Fibroblast of lung (primary cell): ENCODE data around the gene ZBTB37. TPM values are rescaled to one million over a fixed set of nuclear protein-coding genes. Genes with fewer than 3 reads are reported as not detected.

Source experiments
- DNase-seq, 2 donors: peaks; one replicate each; pipeline versions ENCODE4 v3.0.0 to v3.0.0-alpha.2; 2010; ENCODE audit warnings: low read depth in 2 of 2
- H2AFZ ChIP-seq: 2 replicates; pipeline ENCODE4 v1.5.1; 2012; ENCODE audit warnings: low read length, control low read depth, inconsistent platforms
- H3K27ac ChIP-seq: 2 replicates; pipeline ENCODE4 v1.5.1; 2011; ENCODE audit warnings: low read length, control low read depth; ENCODE audit not compliant: insufficient read depth
- H3K27me3 ChIP-seq: 2 replicates; pipeline ENCODE4 v1.5.1; 2011; ENCODE audit warnings: mild to moderate bottlenecking, low read length; ENCODE audit not compliant: control insufficient read depth, insufficient read depth
- H3K36me3 ChIP-seq: 2 replicates; pipeline ENCODE4 v1.5.1; 2011; ENCODE audit warnings: low read length; ENCODE audit not compliant: control insufficient read depth, insufficient read depth
- H3K4me1 ChIP-seq: 2 replicates; pipeline ENCODE4 v1.5.1; 2011; ENCODE audit warnings: low read length; ENCODE audit not compliant: control insufficient read depth, insufficient read depth; ENCODE audit errors: extremely low read depth
- H3K4me2 ChIP-seq: 2 replicates; pipeline ENCODE4 v1.5.1; 2011; ENCODE audit warnings: low read length, control low read depth; ENCODE audit not compliant: insufficient read depth; ENCODE audit errors: extremely low read depth
- H3K4me3 ChIP-seq, 4 experiments: fragments of 200-600 bp in 1 of 4; sonication (generic) in 1 of 4; replicated peaks in 1 of 4; 2 replicates each; pipeline ENCODE4 v1.5.1; 2011 to 2016; ENCODE audit warnings: low read length in 4 of 4, low read depth in 3 of 4, mild to moderate bottlenecking in 3 of 4, control low read depth in 2 of 4, inconsistent platforms in 1 of 4, mixed read lengths in 1 of 4; ENCODE audit not compliant: insufficient read depth in 1 of 4; ENCODE audit errors: control extremely low read depth in 1 of 4
- H3K79me2 ChIP-seq: 2 replicates; pipeline ENCODE4 v1.5.1; 2012; ENCODE audit warnings: mild to moderate bottlenecking, low read length, inconsistent platforms; ENCODE audit not compliant: control insufficient read depth, insufficient read depth
- H3K9ac ChIP-seq: 2 replicates; pipeline ENCODE4 v1.5.1; 2011; ENCODE audit warnings: mild to moderate bottlenecking, low read length, control low read depth; ENCODE audit not compliant: insufficient read depth
- H3K9me3 ChIP-seq: 2 replicates; pipeline ENCODE4 v1.5.1; 2012; ENCODE audit warnings: low read depth, low read length; ENCODE audit not compliant: control insufficient read depth, insufficient read depth
- H4K20me1 ChIP-seq: 2 replicates; pipeline ENCODE4 v1.5.1; 2011; ENCODE audit warnings: low read length; ENCODE audit not compliant: control insufficient read depth, insufficient read depth; ENCODE audit errors: extremely low read depth
- CTCF ChIP-seq, 2 donors: IDR thresholded peaks in 1 of 2; conservative IDR thresholded peaks in 1 of 2; 1 replicate in 1 of 2; 2 replicates in 1 of 2; pipeline ENCODE4 v1.5.1; 2011 to 2012; ENCODE audit warnings: low read length in 2 of 2, control low read depth in 1 of 2, inconsistent platforms in 1 of 2, low read depth in 1 of 2, mild to moderate bottlenecking in 1 of 2
- EZH2 ChIP-seq: IDR thresholded peaks from 2 replicates; pipeline ENCODE4 v1.5.1; 2012; ENCODE audit warnings: low read length, control low read depth, mild to moderate bottlenecking; ENCODE audit errors: missing control alignments
- polyA plus RNA-seq, 2 donors: library from polyadenylated mRNA; depleted of rRNA in 1 of 2; stranded (reverse) in 1 of 2; unstranded in 1 of 2; fragments of >200 nt; gene quantifications; 2 replicates each; pipeline ENCODE4 v1.2.1, GENCODE V29; 2011 to 2012; ENCODE audit warnings: missing spikeins in 1 of 2
- total RNA-seq: library from RNA; depleted of rRNA; stranded (reverse); fragments of >200 nt; gene quantifications from 2 replicates; pipeline ENCODE4 v1.2.1, GENCODE V29; 2014

ZBTB37 gene
- total and polyA plus RNA-seq, 2 donors (not counting 1 experiment from before 2014, with no cell fraction given) = 3.0 to 8.3 TPM

GRCh38 chr1:173948594-173948993, 80.4 kb downstream of the ZBTB37 start:
- no peak overlapping the region for H3K27ac ChIP-seq
- peaks cover under 1% of the 10 kb centered on the region for H3K36me3 ChIP-seq
- no peak overlapping the region for H2AFZ ChIP-seq
- H3K4me3 ChIP-seq = no peak overlapping the region
- no peaks in the 10 kb centered on the region for H3K9me3 ChIP-seq
- no peak for DNase-seq
- no peak overlapping the region for H3K9ac ChIP-seq
- H3K4me1 ChIP-seq = no peaks in the 10 kb centered on the region
- H3K27me3 ChIP-seq = no peaks in the 10 kb centered on the region
- no peaks in the 10 kb centered on the region for H4K20me1 ChIP-seq
- no peaks in the 10 kb centered on the region for H3K79me2 ChIP-seq
- no peak for TF ChIP-seq CTCF (conservative IDR thresholded peaks at IDR 0.05 in 1 of 2, IDR thresholded peaks at IDR 0.05 in 1 of 2; ENCODE audit: low read depth in 1 of 2, low read length in 2 of 2)
- TF ChIP-seq EZH2 = no peak
- no peak overlapping the region for H3K4me2 ChIP-seq

Other genes with a start within 250 kb of the ZBTB37 start
- not detected in 2 replicates for gene TEX50, start 233.0 kb upstream of the ZBTB37 start, total RNA-seq
- not detected in 2 replicates for gene TEX50, start 233.0 kb upstream of the ZBTB37 start, polyA plus RNA-seq
- gene ANKRD45, start 198.5 kb upstream of the ZBTB37 start, total RNA-seq = 1.3 and 1.7 TPM in 2 replicates
- 0.34 and 0.43 TPM in 2 replicates for gene ANKRD45, start 198.5 kb upstream of the ZBTB37 start, polyA plus RNA-seq
- gene KLHL20, start 153.4 kb upstream of the ZBTB37 start, total RNA-seq = 34.9 and 47.2 TPM in 2 replicates
- gene KLHL20, start 153.4 kb upstream of the ZBTB37 start, polyA plus RNA-seq = 23.3 and 29.2 TPM in 2 replicates
- gene DARS2, start 43.7 kb upstream of the ZBTB37 start, total RNA-seq = 12.3 and 17.8 TPM in 2 replicates
- 19.5 and 26.7 TPM in 2 replicates for gene DARS2, start 43.7 kb upstream of the ZBTB37 start, polyA plus RNA-seq
- 7.2 and 16.0 TPM in 2 replicates for gene CENPL, start 43.5 kb upstream of the ZBTB37 start, total RNA-seq
- 9.9 and 16.5 TPM in 2 replicates for gene CENPL, start 43.5 kb upstream of the ZBTB37 start, polyA plus RNA-seq
- gene GAS5, start 391 bp upstream of the ZBTB37 start, total RNA-seq = 502 and 1,016 TPM in 2 replicates
- gene GAS5, start 391 bp upstream of the ZBTB37 start, polyA plus RNA-seq = 451 and 810 TPM in 2 replicates
- gene SERPINC1, start 48.9 kb downstream of the ZBTB37 start, total RNA-seq = under 0.01 TPM in 1 of 2 replicates, not detected in the other
- gene SERPINC1, start 48.9 kb downstream of the ZBTB37 start, polyA plus RNA-seq = 0.06 TPM in 1 of 2 replicates, not detected in the other
- 12.8 and 17.5 TPM in 2 replicates for gene RC3H1, start 154.0 kb downstream of the ZBTB37 start, total RNA-seq
- 13.0 and 13.6 TPM in 2 replicates for gene RC3H1, start 154.0 kb downstream of the ZBTB37 start, polyA plus RNA-seq